Smooth muscle cell (in vitro differentiated cells): ENCODE measurements around the gene ADCY7. TPM values are rescaled to one million over a fixed set of nuclear protein-coding genes. Genes with fewer than 3 reads are reported as not detected.

Experiments used
- DNase-seq: peaks from one replicate; lab custom pipeline; 2025; ENCODE audit not compliant: unreplicated experiment; lab: John Stamatoyannopoulos, UW
- H2AFZ ChIP-seq: fragments of 200-600 bp; sonication (generic); 2 replicates; pipeline ENCODE4 v1.6.0; 2016; ENCODE audit warnings: antibody characterized with exemption, low read depth, mild to moderate bottlenecking
- H3F3A ChIP-seq: fragments of 200-600 bp; sonication (generic); 2 replicates; pipeline ENCODE4 v1.6.0; 2017; ENCODE audit warnings: antibody characterized with exemption, low read depth
- H3K27ac ChIP-seq: fragments of 200-600 bp; sonication (generic); 2 replicates; pipeline ENCODE4 v1.5.1; 2016; ENCODE audit warnings: low read depth, mild to moderate bottlenecking
- H3K27me3 ChIP-seq: fragments of 200-600 bp; sonication (generic); 2 replicates; pipeline ENCODE4 v1.6.1; 2016; ENCODE audit warnings: low read depth, mild to moderate bottlenecking
- H3K36me3 ChIP-seq: fragments of 200-600 bp; sonication (generic); 2 replicates; pipeline ENCODE4 v1.5.1; 2016; ENCODE audit warnings: low read depth
- H3K4me1 ChIP-seq: fragments of 200-600 bp; sonication (generic); 2 replicates; pipeline ENCODE4 v1.5.1; 2016; ENCODE audit warnings: low read depth
- H3K4me2 ChIP-seq: fragments of 200-600 bp; sonication (generic); 2 replicates; pipeline ENCODE4 v1.6.0; 2016; ENCODE audit warnings: mild to moderate bottlenecking
- H3K4me3 ChIP-seq: fragments of 200-600 bp; sonication (generic); 2 replicates; pipeline ENCODE4 v1.5.1; 2016; ENCODE audit warnings: mild to moderate bottlenecking
- H3K79me2 ChIP-seq: fragments of 200-600 bp; sonication (generic); 2 replicates; pipeline ENCODE4 v1.6.0; 2016; ENCODE audit warnings: low read depth, mild to moderate bottlenecking
- H3K9ac ChIP-seq: fragments of 200-600 bp; sonication (generic); 2 replicates; pipeline ENCODE4 v1.6.0; 2016; ENCODE audit warnings: low read depth
- H3K9me3 ChIP-seq: fragments of 200-600 bp; sonication (generic); replicated peaks from 2 replicates; pipeline ENCODE4 v1.5.1; 2016; ENCODE audit warnings: low read depth
- H4K20me1 ChIP-seq: fragments of 200-600 bp; sonication (generic); 2 replicates; pipeline ENCODE4 v1.6.0; 2016; ENCODE audit warnings: low read depth
- CTCF ChIP-seq: fragments of 200-600 bp; sonication (generic); IDR thresholded peaks from 2 replicates; pipeline ENCODE4 v1.5.1; 2017; ENCODE audit warnings: borderline replicate concordance, mild to moderate bottlenecking, antibody characterized with exemption; ENCODE audit not compliant: insufficient read depth, poor library complexity, severe bottlenecking
- WGBS: methylation state at CpG from one replicate; pipeline ENCODE4 v1.1.7; 2016; ENCODE audit warnings: low lambda C conversion rate; 5-methylcytosine and 5-hydroxymethylcytosine counted together
- polyA plus RNA-seq: library from polyadenylated mRNA; unstranded; fragments of >200 nt; fragmentation: Nextera tagmentation; extraction: Ambion mirVana; gene quantifications from 2 replicates; pipeline ENCODE4 v1.2.1, GENCODE V29; 2016
- total RNA-seq: library from RNA; depleted of rRNA; stranded (reverse); fragments of >200 nt; gene quantifications from 2 replicates; pipeline ENCODE4 v1.2.3, GENCODE V29; 2014

The ADCY7 gene
- total and polyA plus RNA-seq, 2 experiments from 2014 or later = 28.1 to 31.6 TPM

GRCh38 chr16:50248845-50249244, 17.5 kb upstream of the ADCY7 start:
- Histone ChIP-seq H3K9me3 (no peaks in the 10 kb centered on the region), H4K20me1 (no peaks in the 10 kb centered on the region), H2AFZ (no peak overlapping the region), H3K27ac (no peak overlapping the region), H3K4me2 (no peak overlapping the region), H3K79me2 (peaks cover 22% of the 10 kb centered on the region), H3K4me1 (peaks cover 20% of the 10 kb centered on the region), H3K9ac (no peak overlapping the region), H3K36me3 (no peaks in the 10 kb centered on the region), H3F3A (peaks cover 3% of the 10 kb centered on the region), H3K4me3 (no peak overlapping the region), H3K27me3 (no peaks in the 10 kb centered on the region)
- 91% methylated on average over 8 of the region's 8 CpGs for WGBS
- TF ChIP-seq CTCF = no peak
- DNase-seq = no peak

GRCh38 chr16:50251375-50252081, 14.8 kb upstream of the ADCY7 start:
- no peak overlapping the region for H2AFZ ChIP-seq
- no peaks in the 10 kb centered on the region for H3K27me3 ChIP-seq
- TF ChIP-seq CTCF = no peak
- peaks cover 3% of the 10 kb centered on the region for H3F3A ChIP-seq
- no peaks in the 10 kb centered on the region for H3K36me3 ChIP-seq
- 55% methylated on average over 15 of the region's 15 CpGs for WGBS
- H3K27ac ChIP-seq = peak overlapping the region; percentile 87
- H3K4me3 ChIP-seq = no peak overlapping the region
- DNase-seq = no peak
- no peaks in the 10 kb centered on the region for H3K9me3 ChIP-seq
- peak overlapping the region; percentile 75 for H3K4me2 ChIP-seq
- H3K4me1 ChIP-seq = peaks cover 14% of the 10 kb centered on the region
- no peaks in the 10 kb centered on the region for H4K20me1 ChIP-seq
- no peak overlapping the region for H3K9ac ChIP-seq
- H3K79me2 ChIP-seq = peaks cover 19% of the 10 kb centered on the region

GRCh38 chr16:50252082-50252611, 14.2 kb upstream of the ADCY7 start:
- TF ChIP-seq CTCF = no peak
- Histone ChIP-seq H3F3A (peaks cover 3% of the 10 kb centered on the region), H3K9me3 (no peaks in the 10 kb centered on the region), H3K36me3 (no peaks in the 10 kb centered on the region), H3K4me3 (no peak overlapping the region), H3K27me3 (no peaks in the 10 kb centered on the region), H3K4me2 (peak overlapping the region; percentile 75), H3K79me2 (peaks cover 14% of the 10 kb centered on the region), H3K27ac (peak overlapping the region; percentile 87), H4K20me1 (no peaks in the 10 kb centered on the region), H2AFZ (no peak overlapping the region), H3K4me1 (peaks cover 11% of the 10 kb centered on the region), H3K9ac (peak overlapping the region; percentile 40)
- WGBS = 96% methylated on average over 9 of the region's 9 CpGs
- no peak for DNase-seq
